GM18868 (cell line): Measurements from ENCODE around the gene SLC2A5.
"Not testable (repeated sequence)": the region's sequence is repeated elsewhere in the genome, so short reads cannot be mapped to it uniquely, and the experiment has no call there.

Experiments
- ATAC-seq: cut with Tn5 transposase; IDR thresholded peaks from one replicate; pipeline ENCODE4 v1.9.1; 2021; ENCODE audit warnings: mild to moderate bottlenecking, moderate library complexity; ENCODE audit not compliant: unreplicated experiment

The SLC2A5 gene

DNA sequence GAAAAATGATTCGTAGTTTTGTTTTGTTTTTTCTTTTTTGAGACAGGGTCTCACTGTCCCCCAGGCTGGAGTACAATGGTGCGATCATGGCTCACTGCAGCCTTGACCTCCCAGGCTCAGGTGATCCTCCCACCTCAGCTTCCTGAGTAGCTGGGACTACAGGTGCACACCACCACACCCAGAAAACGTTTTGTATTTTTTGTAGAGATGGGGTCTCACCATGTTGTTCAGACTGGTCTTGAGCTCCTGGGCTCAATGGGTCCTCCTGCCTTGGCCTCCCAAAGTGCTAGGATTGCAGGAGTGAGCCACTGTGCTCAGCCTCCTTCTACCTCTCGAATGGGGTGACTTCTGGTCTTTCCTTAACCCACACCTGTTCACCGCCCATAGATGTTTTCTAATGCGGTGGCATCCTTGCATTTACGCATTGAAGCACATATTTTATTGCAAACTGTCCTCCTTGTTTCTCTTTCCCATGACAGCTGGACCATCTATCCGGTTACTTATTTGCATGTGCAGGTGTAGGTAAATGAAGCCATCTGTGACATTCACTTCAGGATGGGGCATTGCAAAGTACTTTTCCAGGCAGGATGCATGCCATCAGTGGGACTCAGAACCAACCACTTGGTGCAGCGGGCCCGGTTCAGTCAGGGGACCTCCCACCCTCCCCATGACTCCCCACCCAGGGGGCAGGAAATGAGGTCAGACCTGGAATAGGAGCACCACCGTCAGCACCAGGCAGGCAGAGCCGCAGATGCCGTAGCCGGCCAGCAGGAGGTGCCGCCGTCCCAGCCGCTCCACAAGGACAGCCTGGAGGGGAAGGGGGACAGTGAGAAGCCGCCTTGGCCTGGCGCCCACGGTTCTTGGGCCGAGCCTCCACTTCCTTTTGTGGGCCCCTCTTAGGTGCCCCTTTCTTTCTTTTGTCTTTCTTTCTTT, 59.7 kb downstream of the SLC2A5 start:
- ATAC-seq, result no peak

DNA sequence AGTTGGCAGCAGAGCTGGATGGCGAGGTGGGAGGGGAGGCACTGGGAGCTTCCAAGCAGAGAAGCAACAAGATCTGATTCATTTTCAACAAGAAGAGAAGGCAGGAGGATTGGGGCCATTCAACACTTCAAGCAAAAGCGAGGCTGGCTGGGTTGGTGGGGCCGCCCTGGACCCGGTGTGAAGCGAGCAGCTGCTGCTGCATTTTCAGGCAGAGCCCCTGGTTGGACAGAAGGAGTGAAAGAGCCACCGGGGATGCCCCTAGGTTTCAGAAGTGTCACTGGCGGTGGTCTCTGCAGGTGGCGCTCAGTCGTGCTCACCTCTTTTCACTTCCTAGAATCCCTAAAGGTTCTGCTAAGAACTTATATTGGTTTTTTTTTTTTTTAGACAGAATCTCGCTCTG, 61.2 kb downstream of the SLC2A5 start:
- ATAC-seq, result no peak

DNA sequence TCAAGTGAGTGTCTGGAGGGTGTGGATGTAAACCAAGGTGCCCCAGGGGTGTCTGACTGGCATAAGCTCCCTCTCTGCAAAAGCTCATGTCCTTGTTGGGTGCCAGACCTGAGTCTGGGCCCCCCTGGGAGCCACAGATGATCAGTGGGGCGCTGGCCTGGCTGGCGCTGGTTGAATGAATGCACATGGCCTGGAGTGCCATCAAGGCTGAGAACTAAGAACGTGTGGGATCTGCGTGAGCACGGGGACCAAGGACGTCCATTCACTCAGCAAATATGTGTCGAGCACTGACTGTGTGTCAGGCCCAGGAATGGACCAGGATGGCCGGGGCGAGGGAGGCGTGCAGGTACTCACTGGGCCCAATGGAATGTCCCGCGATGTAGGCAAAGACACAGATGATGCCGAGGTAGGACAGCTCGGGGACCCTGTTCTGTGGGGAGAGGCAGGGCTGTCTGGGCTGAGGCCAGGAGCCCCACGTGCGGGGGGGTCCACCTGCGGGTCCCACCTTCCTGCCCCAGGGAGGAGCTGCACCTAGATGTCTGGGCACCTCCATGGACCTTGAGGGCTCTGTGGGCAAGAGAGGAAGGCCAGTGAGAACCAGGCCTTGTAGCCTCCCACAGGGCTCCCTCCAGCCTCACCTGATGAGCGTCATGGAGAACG, 62.3 kb downstream of the SLC2A5 start:
- no peak for ATAC-seq

DNA sequence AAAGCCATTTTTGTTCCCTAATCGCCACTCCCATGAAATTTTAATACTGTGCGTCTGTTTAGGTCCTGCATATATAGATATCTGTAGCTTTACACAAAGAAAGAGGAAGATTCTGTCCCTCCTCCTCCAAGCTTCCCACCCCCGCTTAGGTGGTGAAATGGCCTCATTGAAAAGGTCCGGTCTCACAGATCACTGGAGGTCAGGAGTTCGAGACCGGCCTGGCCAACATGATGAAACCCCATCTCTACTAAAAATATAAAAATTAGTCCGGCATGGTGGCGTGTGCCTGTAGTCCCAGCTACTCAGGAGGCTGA, 64.1 kb downstream of the SLC2A5 start:
- no peak for ATAC-seq

DNA sequence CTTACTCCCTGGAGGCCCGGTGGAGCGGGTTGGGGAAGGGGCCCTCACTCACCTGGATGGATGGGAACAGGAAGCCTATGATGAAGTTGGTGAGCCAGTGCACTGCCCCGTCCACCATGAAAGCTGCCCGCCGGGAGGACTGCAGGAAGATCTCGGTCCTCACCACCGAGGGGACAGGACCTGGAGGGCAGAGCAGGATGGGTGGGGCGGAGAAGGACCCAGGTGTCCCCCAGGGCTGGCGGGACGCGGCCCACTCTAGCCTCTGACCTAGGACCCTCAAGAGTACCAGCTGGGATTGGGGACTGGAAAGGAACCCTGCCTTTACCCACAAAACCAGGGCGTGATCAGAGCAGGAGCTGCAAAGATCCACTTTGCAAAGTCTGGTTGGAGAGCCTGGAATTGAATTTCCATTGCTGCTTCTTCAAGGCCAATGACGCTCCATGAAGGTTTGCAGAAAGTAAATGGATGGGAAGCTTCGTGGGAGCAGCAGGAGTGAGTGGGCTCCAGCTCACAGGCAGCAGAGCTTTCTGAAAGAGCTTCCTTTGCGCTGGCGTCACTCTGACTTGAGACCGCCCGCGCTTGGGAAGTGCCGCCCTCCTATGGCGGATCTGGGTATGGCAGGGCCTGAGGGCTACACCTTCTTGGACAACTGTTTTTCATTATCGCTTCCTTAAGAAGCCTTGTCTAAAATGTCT, 64.6 kb downstream of the SLC2A5 start:
- no peak for ATAC-seq

DNA sequence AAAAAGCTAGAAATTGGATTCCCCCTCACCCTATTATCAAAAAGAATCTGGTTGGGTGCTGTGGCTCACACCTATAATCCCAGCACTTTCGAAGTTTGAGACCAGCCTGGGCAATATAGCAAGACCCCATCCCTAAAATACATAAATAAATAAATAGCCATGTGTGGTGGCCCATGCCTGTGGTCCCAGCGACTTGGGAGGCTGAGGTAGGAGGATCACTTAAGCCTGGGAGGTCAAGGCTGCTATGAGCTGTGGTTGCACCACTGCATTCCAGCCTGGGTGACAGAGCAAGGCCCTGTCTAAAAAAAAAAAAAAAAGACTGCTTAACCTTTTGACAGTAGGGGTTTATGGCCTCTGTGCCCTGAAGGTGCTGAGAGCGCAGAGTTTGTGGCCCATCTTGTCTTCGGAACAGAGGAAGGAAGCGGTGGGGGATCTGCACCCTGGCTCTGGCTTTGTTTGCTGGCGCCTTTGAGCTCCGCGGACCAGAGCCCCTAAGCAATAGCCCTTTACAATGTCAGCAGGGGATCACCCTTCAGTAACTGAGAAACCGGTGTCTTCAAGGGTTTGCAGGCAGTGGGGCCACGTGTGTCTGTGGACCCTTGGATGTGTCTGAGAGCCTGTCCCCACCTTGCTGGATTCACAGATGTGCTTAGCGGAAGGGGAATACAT, 65.3 kb downstream of the SLC2A5 start:
- no peak for ATAC-seq

DNA sequence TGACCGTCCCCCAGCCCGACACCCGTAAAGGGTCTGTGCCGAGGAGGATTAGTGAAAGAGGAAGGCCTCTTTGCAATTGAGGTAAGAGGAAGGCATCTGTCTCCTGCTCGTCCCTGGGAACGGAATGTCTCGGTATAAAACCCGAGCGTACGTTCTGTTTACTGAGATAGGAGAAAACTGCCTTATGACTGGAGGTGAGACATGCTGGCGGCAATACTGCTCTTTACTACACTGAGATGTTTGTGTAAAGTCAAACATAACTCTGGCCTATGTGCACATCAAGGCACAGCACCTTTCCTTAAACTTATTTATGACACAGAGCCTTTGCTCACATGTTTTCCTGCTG, 67.2 kb downstream of the SLC2A5 start:
- ATAC-seq, result not testable (repeated sequence)

DNA sequence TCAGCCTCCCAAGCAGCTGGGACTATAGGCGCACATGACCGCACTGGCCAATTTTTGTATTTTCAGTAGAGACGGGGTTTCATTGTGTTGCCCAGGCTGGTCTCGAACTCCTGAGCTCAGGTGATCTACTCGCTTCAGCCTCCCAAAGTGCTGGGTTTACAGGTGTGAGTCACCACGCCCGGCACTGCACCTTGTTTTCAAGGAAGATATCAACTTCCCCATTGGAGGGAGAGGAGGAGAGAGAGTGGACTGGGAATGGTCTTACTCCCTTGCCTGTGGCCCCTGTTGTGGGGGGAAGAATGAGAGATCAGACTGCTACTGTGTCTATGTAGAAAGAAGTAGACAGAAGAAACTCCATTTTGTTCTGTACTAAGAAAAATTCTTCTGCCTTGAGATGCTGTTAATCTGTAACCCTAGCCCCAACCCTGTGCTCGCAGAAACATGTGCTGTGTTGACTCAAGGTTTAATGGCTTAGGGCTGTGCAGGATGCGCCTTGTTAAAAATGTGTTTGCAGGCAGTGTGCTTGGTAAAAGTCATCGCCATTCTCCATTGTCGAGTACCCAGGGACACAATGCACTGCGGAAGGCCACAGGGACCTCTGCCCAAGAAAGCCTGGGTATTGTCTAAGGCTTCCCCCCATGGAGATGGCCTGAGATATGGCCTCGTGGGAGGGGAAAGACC, 67.8 kb downstream of the SLC2A5 start:
- ATAC-seq, result not testable (repeated sequence)

DNA sequence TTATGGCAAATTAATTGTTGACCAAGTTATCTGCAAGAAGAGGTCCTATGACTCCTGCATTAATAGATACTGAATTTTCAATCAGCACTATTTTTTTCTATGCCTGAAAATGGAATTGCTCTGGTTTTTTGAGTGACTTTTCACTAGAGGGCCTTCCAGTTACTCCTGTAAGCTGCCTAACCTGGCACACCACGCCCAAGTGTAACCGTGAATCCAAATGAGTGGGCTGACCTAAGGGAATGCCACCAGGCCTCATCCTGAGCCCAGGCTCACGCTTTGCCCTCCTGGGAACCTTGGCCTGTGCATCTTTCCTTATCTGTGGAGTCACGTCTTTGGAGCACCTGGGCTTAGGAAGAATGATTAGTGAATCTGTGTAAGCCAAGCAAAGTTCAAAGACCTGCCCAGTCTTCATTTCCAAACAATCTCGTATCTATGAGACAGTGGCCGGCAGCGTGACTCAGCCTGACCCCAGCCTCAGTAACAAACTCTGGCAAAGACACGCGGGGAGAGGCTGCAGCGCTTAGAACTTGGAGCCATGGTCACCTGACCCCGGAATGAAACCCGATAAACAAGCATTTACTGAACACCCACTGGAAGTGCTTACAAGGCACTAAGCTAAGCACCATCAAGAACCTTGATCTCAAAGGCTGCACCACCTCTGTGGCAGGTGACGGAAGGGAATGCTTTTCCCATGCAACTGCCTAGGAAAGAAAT, 75.3 kb downstream of the SLC2A5 start:
- not testable (repeated sequence) for ATAC-seq

DNA sequence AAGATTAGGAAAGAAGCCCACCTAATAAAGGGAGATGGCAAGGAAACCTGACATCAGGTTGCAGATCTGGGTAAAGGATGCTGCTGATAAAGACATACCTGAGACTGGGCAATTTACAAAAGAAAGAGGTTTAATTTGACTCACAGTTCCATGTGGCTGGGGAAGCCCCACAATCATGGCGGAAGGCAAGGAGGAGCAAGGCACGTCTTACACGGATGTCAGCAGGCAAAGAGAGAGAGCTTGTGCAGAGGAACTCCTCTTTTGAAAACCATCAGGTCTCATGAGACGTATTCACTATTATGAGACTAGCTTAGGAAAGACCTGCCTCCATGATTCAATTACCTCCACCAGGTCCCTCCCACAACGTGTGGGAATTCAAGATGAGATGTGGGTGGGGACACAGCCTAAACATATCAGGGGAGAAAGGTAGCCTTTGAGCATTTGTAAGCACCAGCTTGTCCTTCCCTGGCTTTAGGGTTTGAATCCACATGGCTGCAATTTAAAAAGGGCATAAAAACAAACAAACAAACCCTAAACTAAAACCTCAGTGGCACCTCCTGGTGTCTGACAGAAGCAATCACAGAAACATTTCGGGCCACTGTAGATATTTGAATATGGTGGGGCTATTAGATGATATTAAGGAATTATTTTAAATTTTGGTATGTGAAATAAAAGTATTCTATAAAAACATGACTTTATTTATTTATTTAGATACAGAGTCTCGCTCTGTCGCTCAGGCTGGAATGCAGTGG, 76.3 kb downstream of the SLC2A5 start:
- ATAC-seq, result no peak

DNA sequence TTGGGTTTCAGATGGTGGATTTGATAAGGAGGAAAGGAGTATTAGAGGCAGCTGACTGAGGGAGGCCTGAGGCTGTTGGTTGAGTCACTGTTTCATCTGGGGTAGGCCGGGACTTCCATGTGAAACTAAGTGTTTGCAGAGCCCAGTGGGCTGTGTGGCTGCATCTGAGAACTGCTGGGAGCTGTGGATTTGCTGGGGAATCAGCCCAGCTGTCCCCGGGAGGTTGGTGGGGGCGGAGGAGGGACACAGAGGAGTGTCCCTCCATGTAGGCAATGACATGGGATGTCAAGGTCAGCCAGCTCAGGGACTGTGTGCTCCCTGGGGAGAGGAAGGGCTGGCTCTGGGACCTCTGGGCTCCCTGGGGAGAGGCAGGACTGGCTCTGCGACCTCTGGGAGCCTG, 79.6 kb downstream of the SLC2A5 start:
- no peak for ATAC-seq

DNA sequence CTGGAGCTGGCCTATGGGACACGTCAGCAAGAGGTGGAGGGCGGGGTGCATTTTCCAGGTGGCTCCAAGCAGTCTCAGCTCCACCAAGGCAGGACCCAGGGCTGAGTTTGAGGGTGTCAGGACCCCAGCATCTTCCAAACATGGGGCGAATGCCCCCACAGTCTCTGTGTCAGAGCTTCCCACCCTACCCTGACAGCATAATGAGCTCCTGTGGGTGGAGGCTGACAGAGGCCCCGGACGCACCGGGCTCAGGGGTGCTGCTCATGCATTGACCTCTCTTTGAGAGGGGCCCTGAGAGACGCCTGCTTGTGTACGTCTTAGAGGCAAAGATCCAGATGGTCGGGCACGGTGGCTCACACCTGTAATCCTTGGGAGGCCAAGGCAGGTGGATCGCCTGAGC, 80.4 kb downstream of the SLC2A5 start:
- no peak for ATAC-seq

DNA sequence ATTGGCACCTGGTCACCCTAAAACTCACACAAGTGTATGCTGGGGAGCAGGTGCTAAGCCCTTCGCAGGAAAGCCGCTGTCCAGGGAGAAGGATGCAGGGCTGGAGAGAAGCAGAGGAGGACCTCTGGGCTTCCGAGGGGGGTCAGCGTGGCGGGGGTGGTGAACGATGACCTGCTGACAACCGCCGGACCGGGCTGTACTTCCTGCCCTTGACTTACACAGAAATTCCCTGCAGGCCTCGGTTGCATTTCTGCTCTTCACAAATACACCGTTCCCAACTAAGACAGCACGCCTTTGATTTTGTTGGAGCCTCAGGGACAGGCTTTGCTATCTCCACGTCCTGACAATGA, 80.8 kb downstream of the SLC2A5 start:
- no peak for ATAC-seq

DNA sequence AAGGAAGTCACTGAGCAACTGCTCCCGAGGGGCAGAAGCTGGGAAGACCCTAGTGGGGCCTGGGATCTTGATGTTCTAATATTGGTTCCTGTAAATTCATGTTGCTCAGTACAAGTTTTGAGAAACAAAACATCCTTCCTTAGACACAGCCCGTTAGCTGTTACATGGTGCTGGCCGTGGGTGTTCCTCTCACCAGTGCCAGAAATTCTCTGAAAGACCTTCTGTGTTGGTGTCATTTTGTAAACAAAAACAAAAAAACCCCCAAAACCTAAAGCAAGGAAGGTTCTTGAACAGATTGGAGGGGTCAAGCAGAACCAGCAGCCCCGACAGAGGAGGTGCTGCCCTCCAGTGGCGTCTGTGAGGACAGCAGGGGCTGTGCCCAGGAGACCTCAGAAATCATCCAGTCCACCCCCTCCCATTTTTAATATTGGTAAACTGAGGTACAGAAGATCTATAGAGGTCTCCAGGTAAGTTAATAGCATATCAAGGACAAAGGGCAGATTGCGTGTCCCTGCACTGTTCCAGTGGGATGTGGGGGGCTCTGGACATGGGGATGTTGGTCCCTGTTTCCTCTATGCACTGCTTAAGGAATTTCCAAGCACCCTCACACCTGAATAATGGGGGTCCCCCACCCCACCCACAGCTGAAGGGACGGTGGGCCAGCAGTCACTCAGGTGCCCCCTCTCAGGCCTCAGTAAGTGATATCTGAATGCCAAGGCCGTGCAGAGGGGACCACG, 81.4 kb downstream of the SLC2A5 start:
- ATAC-seq, result no peak

DNA sequence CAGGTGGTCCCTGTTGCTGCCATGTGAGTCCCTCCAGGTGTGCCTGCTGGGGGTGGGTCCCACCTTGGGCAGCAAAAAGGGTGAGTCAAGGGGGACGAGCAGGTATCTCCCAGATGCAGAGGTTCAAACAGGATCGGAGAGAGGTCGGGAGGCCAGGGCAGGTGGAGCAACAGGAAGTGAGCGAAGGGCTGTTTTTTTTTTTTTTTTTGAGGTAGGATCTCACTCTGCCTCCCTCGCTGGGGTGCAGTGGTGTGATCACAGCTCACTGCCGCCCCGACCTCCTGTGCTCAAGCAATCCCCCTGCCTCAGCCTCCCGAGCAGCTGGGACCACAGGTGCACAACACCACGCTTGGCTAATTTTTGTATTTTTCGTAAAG, 82.6 kb downstream of the SLC2A5 start:
- ATAC-seq, result no peak

DNA sequence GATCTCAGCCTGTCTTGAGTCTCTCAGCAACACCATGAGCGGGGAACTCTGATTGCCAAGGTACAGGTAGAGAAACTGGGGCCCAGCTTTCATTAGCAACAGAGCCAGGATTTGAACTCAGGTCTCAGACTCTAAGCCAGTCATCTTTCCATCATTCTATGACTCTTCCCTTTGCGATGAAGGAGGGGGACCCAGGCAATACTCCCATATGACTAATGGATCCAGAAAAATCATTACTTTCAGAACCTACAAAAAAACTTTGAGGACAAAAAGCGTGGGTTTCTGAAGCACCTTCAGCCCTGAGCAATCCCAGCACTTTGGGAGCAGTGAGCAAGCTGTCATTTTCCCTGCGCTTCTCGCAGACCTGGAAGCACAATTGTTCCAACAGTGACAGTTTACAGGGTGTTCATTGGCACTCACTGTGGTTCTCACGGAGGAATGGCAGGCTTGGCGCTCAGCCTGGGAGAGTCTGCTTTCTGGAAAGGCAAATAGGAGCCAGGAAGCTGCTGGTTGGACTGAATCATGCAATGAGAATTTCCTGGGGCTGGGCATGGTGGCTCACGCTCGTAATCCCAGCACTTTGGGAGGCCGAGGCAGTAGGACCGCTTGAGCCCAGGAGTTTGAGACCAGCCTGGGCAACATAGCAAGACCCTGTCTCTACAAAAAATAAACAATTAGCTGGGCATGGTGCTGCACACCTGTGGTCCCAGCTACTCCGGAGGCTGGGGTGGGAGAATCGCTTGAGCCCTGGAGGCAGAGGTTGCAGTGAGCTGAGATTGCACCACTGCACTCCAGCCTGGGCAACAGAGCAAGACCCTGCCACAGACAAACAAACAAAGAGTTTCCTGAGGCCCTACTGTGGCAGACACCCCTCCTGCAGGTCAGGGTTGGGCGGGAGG, 83.3 kb downstream of the SLC2A5 start:
- no peak for ATAC-seq
